ENCODE results near the gene EBF4. TPM values are rescaled to one million over a fixed set of nuclear protein-coding genes. Genes with fewer than 3 reads are reported as not detected.

Gene EBF4
- total and polyA plus RNA-seq, 2 of the 8 experiments (the other 6 are each of a cell fraction or from before 2014, with no cell fraction given), result 1.2 to 2.9 TPM

DNA sequence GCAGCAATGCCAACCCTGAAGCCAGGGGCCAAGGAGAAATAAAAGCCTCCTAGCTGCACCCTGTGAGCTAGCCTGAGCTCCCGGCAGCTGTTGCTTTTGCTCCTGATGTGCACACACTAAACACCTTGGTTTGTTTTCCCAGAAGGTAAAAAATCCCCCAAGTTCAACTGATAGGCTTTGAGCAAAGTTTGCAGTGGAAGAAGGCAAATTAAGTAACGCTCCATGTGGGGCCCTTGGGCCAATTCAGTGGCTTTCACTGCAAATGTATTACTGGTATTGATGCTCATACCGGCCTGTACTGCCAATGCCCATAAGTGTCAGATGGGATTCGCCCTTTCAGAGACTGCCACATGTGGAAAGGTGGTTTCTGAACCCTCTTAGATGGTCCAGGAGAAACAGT, 19.1 kb upstream of the EBF4 start (continued):
- TF ChIP-seq RNF2 (IDR thresholded peaks at IDR 0.05; ENCODE audit: borderline replicate concordance, low read depth, low read length, missing control alignments, poor library complexity, severe bottlenecking) (no peak), SP2 (IDR thresholded peaks at IDR 0.05; ENCODE audit: low read length) (no peak), SIN3A (conservative IDR thresholded peaks at IDR 0.05 in 1 of 2, IDR thresholded peaks at IDR 0.05 in 1 of 2; ENCODE audit: low read depth in 1 of 2, low read length in 2 of 2) (no peak), BCL11A (IDR thresholded peaks at IDR 0.05; ENCODE audit: low read depth in 2 of 2, low read length in 2 of 2) (no peak)

Data from H1 (cell line).